WTC11 (cell line): ENCODE data around the gene USP20. TPM values are rescaled to one million over a fixed set of nuclear protein-coding genes. Genes with fewer than 3 reads are reported as not detected.

Source experiments
- ATAC-seq: fragments of 200-7000 bp; cut with Tn5 transposase; 2 replicates; pipeline ENCODE4 v1.10.0; 2021; ENCODE audit warnings: mild to moderate bottlenecking, moderate library complexity
- CTCF ChIA-PET: fragments of 300-600 bp; sonication (Branson Sonifier 250); formaldehyde crosslinking; loops from one replicate; lab custom pipeline; 2021; ENCODE audit warnings: antibody characterized with exemption; lab: Charles Lee
- POLR2A ChIA-PET: fragments of 350-600 bp; sonication (Branson Sonifier 250); formaldehyde crosslinking; loops from one replicate; lab custom pipeline; 2021; ENCODE audit warnings: antibody characterized with exemption; lab: Charles Lee
- DNase-seq: peaks from one replicate; pipeline ENCODE4 v3.0.0; 2021; ENCODE audit warnings: low spot score
- H3K27ac Mint-ChIP-seq: 2 replicates; pipeline ENCODE4 v1.8.0; 2021; ENCODE audit warnings: mixed read lengths
- H3K27me3 Mint-ChIP-seq: 2 replicates; pipeline ENCODE4 v1.8.0; 2021; ENCODE audit warnings: low read depth, mild to moderate bottlenecking, moderate library complexity, mixed read lengths
- H3K36me3 Mint-ChIP-seq: 2 replicates; pipeline ENCODE4 v1.8.0; 2021; ENCODE audit warnings: mixed read lengths
- H3K4me1 Mint-ChIP-seq: 2 replicates; pipeline ENCODE4 v1.8.0; 2022; ENCODE audit warnings: mixed read lengths
- H3K4me3 Mint-ChIP-seq: 2 replicates; pipeline ENCODE4 v1.8.0; 2021; ENCODE audit warnings: mild to moderate bottlenecking, moderate library complexity, mixed read lengths
- H3K9me3 Mint-ChIP-seq: 2 replicates; pipeline ENCODE4 v1.8.0; 2021; ENCODE audit warnings: mixed read lengths
- AFF4 ChIP-seq: sonication (generic); formaldehyde crosslinking; IDR thresholded peaks from 2 replicates; pipeline ENCODE4 v1.8.1; 2023; ENCODE audit warnings: mild to moderate bottlenecking, missing genetic modification reagents, borderline replicate concordance
- FOXP1 ChIP-seq: sonication (generic); formaldehyde crosslinking; IDR thresholded peaks from 2 replicates; pipeline ENCODE4 v1.8.0; 2022; ENCODE audit warnings: missing genetic modification reagents, mild to moderate bottlenecking, moderate library complexity, borderline replicate concordance
- GRHL2 ChIP-seq: fragments of 250-450 bp; sonication (Bioruptor Pico); IDR thresholded peaks from 2 replicates; pipeline ENCODE4 v1.8.0; 2022; ENCODE audit warnings: mild to moderate bottlenecking, moderate library complexity; ENCODE audit not compliant: insufficient replicate concordance, severe bottlenecking
- IRF1 ChIP-seq: sonication (generic); formaldehyde crosslinking; IDR thresholded peaks from 2 replicates; pipeline ENCODE4 v1.8.0; 2023; ENCODE audit warnings: missing genetic modification reagents
- MLX ChIP-seq: sonication (generic); formaldehyde crosslinking; IDR thresholded peaks from 2 replicates; pipeline ENCODE4 v1.8.1; 2023; ENCODE audit warnings: mild to moderate bottlenecking, missing genetic modification reagents, moderate library complexity
- MYBL2 ChIP-seq: sonication (generic); formaldehyde crosslinking; IDR thresholded peaks from 2 replicates; pipeline ENCODE4 v1.8.1; 2023; ENCODE audit warnings: mild to moderate bottlenecking, moderate library complexity, missing genetic modification reagents
- NR2C2 ChIP-seq: sonication (generic); formaldehyde crosslinking; IDR thresholded peaks from 2 replicates; pipeline ENCODE4 v1.8.0; 2022; ENCODE audit warnings: mild to moderate bottlenecking, missing genetic modification reagents
- RELA ChIP-seq: sonication (generic); formaldehyde crosslinking; IDR thresholded peaks from 2 replicates; pipeline ENCODE4 v1.8.1; 2022; ENCODE audit warnings: missing genetic modification reagents, mild to moderate bottlenecking, borderline replicate concordance
- TCF7 ChIP-seq: sonication (generic); formaldehyde crosslinking; IDR thresholded peaks from 2 replicates; pipeline ENCODE4 v1.8.0; 2022; ENCODE audit warnings: mild to moderate bottlenecking, low read depth, missing genetic modification reagents, moderate library complexity
- ZMAT4 ChIP-seq: fragments of 250-450 bp; sonication (Bioruptor Pico); IDR thresholded peaks from 2 replicates; pipeline ENCODE4 v1.9.0; 2021; ENCODE audit warnings: mild to moderate bottlenecking
- ZNF219 ChIP-seq: sonication (generic); formaldehyde crosslinking; IDR thresholded peaks from 2 replicates; pipeline ENCODE4 v1.8.0; 2023; ENCODE audit warnings: missing genetic modification reagents, mild to moderate bottlenecking, borderline replicate concordance
- ZNF396 ChIP-seq: fragments of 250-450 bp; sonication (Bioruptor Pico); IDR thresholded peaks from 2 replicates; pipeline ENCODE4 v1.8.0; 2021; ENCODE audit warnings: mild to moderate bottlenecking, moderate library complexity, borderline replicate concordance
- total RNA-seq: library from RNA; stranded (reverse); gene quantifications from 3 replicates; pipeline ENCODE4 v1.2.3, GENCODE V29; 2021
- TF ChIP-seq, protein P1 (sequence below): sonication (generic); formaldehyde crosslinking; IDR thresholded peaks from 2 replicates; pipeline ENCODE4 v1.8.0; 2022; ENCODE audit warnings: mild to moderate bottlenecking, missing genetic modification reagents
- TF ChIP-seq, protein P2 (sequence below): fragments of 250-450 bp; sonication (Bioruptor Pico); IDR thresholded peaks from 2 replicates; pipeline ENCODE4 v1.9.0; 2021; ENCODE audit warnings: mild to moderate bottlenecking, borderline replicate concordance
- TF ChIP-seq, protein P3 (sequence below): sonication (generic); formaldehyde crosslinking; IDR thresholded peaks from 2 replicates; pipeline ENCODE4 v1.8.1; 2022; ENCODE audit warnings: low read depth, missing genetic modification reagents, borderline replicate concordance
- TF ChIP-seq, protein P4 (sequence below): sonication (generic); formaldehyde crosslinking; IDR thresholded peaks from 2 replicates; pipeline ENCODE4 v1.8.1; 2022; ENCODE audit warnings: missing genetic modification reagents, borderline replicate concordance

The USP20 gene
- total RNA-seq, 1 experiment from 2014 or later = 29.3 TPM

DNA sequence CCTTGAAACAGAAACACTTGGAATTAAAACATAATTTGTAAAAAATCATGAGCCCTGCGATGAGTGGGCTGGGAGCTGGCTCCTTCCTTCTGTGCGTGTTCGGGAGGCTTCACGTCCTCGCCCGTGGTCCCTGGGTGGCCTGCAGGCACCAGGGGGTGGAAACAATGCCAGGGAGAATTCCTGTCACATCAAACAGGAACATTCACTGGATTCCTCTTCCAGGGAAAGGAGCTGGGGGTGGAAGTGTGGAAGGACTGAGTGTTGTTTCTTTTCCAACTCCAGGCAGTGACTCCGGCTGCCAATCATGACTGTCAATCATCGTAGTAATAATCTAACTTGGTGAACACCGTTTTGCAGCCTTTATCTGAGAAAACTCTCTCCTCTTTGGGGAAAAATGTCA, 21.6 kb upstream of the USP20 start:
- Mint-ChIP-seq H3K4me3 (no peak overlapping the region), H3K36me3 (peaks cover 69% of the 10 kb centered on the region), H3K9me3 (no peaks in the 10 kb centered on the region), H3K27me3 (no peaks in the 10 kb centered on the region), H3K27ac (no peak overlapping the region), H3K4me1 (0 out of 2 replicates have a peak, but pooled peaks cover 3% of the 10 kb centered on the region)
- no peak for ATAC-seq
- DNase-seq = no peak
- TF ChIP-seq, protein P1, sequence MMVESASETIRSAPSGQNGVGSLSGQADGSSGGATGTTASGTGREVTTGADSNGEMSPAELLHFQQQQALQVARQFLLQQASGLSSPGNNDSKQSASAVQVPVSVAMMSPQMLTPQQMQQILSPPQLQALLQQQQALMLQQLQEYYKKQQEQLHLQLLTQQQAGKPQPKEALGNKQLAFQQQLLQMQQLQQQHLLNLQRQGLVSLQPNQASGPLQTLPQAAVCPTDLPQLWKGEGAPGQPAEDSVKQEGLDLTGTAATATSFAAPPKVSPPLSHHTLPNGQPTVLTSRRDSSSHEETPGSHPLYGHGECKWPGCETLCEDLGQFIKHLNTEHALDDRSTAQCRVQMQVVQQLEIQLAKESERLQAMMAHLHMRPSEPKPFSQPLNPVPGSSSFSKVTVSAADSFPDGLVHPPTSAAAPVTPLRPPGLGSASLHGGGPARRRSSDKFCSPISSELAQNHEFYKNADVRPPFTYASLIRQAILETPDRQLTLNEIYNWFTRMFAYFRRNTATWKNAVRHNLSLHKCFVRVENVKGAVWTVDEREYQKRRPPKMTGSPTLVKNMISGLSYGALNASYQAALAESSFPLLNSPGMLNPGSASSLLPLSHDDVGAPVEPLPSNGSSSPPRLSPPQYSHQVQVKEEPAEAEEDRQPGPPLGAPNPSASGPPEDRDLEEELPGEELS = no peak
- TF ChIP-seq ZNF219 (CRISPR knock-in tag) (no peak), MYBL2 (CRISPR knock-in tag) (no peak), TCF7 (CRISPR knock-in tag) (no peak), AFF4 (CRISPR knock-in tag) (no peak), IRF1 (CRISPR knock-in tag) (no peak), ZMAT4 (CRISPR knock-in tag) (no peak), MLX (CRISPR knock-in tag) (no peak), RELA (CRISPR knock-in tag) (no peak), ZNF396 (CRISPR knock-in tag) (no peak), FOXP1 (CRISPR knock-in tag) (no peak), GRHL2 (CRISPR knock-in tag) (no peak), NR2C2 (CRISPR knock-in tag) (no peak)
- TF ChIP-seq, protein P2, sequence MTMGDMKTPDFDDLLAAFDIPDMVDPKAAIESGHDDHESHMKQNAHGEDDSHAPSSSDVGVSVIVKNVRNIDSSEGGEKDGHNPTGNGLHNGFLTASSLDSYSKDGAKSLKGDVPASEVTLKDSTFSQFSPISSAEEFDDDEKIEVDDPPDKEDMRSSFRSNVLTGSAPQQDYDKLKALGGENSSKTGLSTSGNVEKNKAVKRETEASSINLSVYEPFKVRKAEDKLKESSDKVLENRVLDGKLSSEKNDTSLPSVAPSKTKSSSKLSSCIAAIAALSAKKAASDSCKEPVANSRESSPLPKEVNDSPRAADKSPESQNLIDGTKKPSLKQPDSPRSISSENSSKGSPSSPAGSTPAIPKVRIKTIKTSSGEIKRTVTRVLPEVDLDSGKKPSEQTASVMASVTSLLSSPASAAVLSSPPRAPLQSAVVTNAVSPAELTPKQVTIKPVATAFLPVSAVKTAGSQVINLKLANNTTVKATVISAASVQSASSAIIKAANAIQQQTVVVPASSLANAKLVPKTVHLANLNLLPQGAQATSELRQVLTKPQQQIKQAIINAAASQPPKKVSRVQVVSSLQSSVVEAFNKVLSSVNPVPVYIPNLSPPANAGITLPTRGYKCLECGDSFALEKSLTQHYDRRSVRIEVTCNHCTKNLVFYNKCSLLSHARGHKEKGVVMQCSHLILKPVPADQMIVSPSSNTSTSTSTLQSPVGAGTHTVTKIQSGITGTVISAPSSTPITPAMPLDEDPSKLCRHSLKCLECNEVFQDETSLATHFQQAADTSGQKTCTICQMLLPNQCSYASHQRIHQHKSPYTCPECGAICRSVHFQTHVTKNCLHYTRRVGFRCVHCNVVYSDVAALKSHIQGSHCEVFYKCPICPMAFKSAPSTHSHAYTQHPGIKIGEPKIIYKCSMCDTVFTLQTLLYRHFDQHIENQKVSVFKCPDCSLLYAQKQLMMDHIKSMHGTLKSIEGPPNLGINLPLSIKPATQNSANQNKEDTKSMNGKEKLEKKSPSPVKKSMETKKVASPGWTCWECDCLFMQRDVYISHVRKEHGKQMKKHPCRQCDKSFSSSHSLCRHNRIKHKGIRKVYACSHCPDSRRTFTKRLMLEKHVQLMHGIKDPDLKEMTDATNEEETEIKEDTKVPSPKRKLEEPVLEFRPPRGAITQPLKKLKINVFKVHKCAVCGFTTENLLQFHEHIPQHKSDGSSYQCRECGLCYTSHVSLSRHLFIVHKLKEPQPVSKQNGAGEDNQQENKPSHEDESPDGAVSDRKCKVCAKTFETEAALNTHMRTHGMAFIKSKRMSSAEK (CRISPR knock-in tag) = no peak
- TF ChIP-seq, protein P3, sequence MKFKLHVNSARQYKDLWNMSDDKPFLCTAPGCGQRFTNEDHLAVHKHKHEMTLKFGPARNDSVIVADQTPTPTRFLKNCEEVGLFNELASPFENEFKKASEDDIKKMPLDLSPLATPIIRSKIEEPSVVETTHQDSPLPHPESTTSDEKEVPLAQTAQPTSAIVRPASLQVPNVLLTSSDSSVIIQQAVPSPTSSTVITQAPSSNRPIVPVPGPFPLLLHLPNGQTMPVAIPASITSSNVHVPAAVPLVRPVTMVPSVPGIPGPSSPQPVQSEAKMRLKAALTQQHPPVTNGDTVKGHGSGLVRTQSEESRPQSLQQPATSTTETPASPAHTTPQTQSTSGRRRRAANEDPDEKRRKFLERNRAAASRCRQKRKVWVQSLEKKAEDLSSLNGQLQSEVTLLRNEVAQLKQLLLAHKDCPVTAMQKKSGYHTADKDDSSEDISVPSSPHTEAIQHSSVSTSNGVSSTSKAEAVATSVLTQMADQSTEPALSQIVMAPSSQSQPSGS (CRISPR knock-in tag) = no peak
- TF ChIP-seq, protein P4, sequence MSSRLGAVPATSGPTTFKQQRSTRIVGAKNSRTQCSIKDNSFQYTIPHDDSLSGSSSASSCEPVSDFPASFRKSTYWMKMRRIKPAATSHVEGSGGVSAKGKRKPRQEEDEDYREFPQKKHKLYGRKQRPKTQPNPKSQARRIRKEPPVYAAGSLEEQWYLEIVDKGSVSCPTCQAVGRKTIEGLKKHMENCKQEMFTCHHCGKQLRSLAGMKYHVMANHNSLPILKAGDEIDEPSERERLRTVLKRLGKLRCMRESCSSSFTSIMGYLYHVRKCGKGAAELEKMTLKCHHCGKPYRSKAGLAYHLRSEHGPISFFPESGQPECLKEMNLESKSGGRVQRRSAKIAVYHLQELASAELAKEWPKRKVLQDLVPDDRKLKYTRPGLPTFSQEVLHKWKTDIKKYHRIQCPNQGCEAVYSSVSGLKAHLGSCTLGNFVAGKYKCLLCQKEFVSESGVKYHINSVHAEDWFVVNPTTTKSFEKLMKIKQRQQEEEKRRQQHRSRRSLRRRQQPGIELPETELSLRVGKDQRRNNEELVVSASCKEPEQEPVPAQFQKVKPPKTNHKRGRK = no peak
- ChIA-PET POLR2A (no interaction called here), CTCF (no interaction called here)
